Subcutaneous adipose tissue (tissue), 4 donors: ENCODE results near the gene ASRGL1. TPM values are rescaled to one million over a fixed set of nuclear protein-coding genes. Genes with fewer than 3 reads are reported as not detected.

Source experiments
- CTCF ChIP-seq: fragments of 450-650 bp; IDR thresholded peaks from one replicate; pipeline ENCODE4 v1.5.1; 2016; ENCODE audit warnings: low read depth, mild to moderate bottlenecking, control low read depth, antibody characterized with exemption, moderate library complexity
- total RNA-seq, 4 donors: library from RNA; depleted of rRNA; stranded (reverse); fragments of >200 nt; gene quantifications; one replicate each; pipeline ENCODE4 v1.1.0, GENCODE V29; 2016

The ASRGL1 gene
- total RNA-seq, 4 donors from 2014 or later = 9.6 to 32.0 (median 15.0) TPM

- TF ChIP-seq CTCF = no peak
Measured at GRCh38 chr11:62420882-62421281, 83.6 kb downstream of the ASRGL1 start.

GRCh38 chr11:62421996-62422395, 84.7 kb downstream of the ASRGL1 start:
- TF ChIP-seq CTCF = no peak

GRCh38 chr11:62423012-62423411, 85.8 kb downstream of the ASRGL1 start:
- no peak for TF ChIP-seq CTCF

GRCh38 chr11:62427630-62428233, 90.5 kb downstream of the ASRGL1 start:
- no peak for TF ChIP-seq CTCF

GRCh38 chr11:62428871-62429560, 91.8 kb downstream of the ASRGL1 start:
- no peak for TF ChIP-seq CTCF

GRCh38 chr11:62430425-62430824, 93.2 kb downstream of the ASRGL1 start:
- TF ChIP-seq CTCF = no peak

GRCh38 chr11:62431171-62431901, 94.1 kb downstream of the ASRGL1 start:
- no peak for TF ChIP-seq CTCF
